GM13976 (cell line): Measurements from ENCODE around the gene MRPL51.
"Not testable (repeated sequence)": the region's sequence is repeated elsewhere in the genome, so short reads cannot be mapped to it uniquely, and the experiment has no call there.

Experiments used
- DNase-seq: peaks from one replicate; pipeline ENCODE4 v3.0.0; 2012; ENCODE audit warnings: low spot score
- CTCF ChIP-seq: IDR thresholded peaks from 2 replicates; pipeline ENCODE4 v1.5.1; 2012; ENCODE audit warnings: borderline replicate concordance, mild to moderate bottlenecking; ENCODE audit not compliant: insufficient read depth; ENCODE audit errors: extremely low read depth, missing control alignments, control extremely low read depth
- in situ Hi-C: fragments of 300-500 bp; cut with MboI; formaldehyde crosslinking; loops from one replicate; pipeline ENCODE4 v1.12.0; 2022; ENCODE audit warnings: low sequenced_read_pairs, mixed read lengths, inconsistent platforms; ENCODE audit not compliant: unreplicated experiment

MRPL51 gene

GRCh38 chr12:6488240-6488639 is 4.8 kb downstream of the MRPL51 start:
- TF ChIP-seq CTCF, result no peak
- DNase-seq, result no peak
- in situ Hi-C loops, result no loop called here

- DNase-seq, result no peak
- in situ Hi-C loops, result no loop called here
- no peak for TF ChIP-seq CTCF
Observed at GRCh38 chr12:6478416-6478815, 14.6 kb downstream of the MRPL51 start.

- DNase-seq, in situ Hi-C loops: not testable (repeated sequence)
Observed at GRCh38 chr12:6477601-6478377, 15.3 kb downstream of the MRPL51 start.

- no peak for DNase-seq
- TF ChIP-seq CTCF, result no peak
- in situ Hi-C loops, result no loop called here
Observed at GRCh38 chr12:6476489-6476888, 16.6 kb downstream of the MRPL51 start.

- DNase-seq, in situ Hi-C loops: not testable (repeated sequence)
Observed at GRCh38 chr12:6475233-6475975, 17.7 kb downstream of the MRPL51 start.

- no peak for TF ChIP-seq CTCF
- in situ Hi-C loops, result no loop called here
- DNase-seq, result no peak
Observed at GRCh38 chr12:6472491-6472890, 20.6 kb downstream of the MRPL51 start.

GRCh38 chr12:6471989-6472360 is 21.1 kb downstream of the MRPL51 start:
- in situ Hi-C loops, result no loop called here
- TF ChIP-seq CTCF, result no peak
- no peak for DNase-seq
